Kidney (tissue), 14 donors: ENCODE results near the gene PEF1. TPM values are rescaled to one million over a fixed set of nuclear protein-coding genes. Genes with fewer than 3 reads are reported as not detected.

Experiments used
- DNase-seq, 5 donors: peaks; one replicate each; pipeline ENCODE4 v3.0.0-alpha.2; 2013 to 2020
- FAIRE-seq: peaks from 2 replicates; lab custom pipeline; 2012; peaks lifted over from hg19 to GRCh38; lab: Jason Lieb, UNC
- H3K27ac ChIP-seq, 2 donors: one replicate each; pipeline ENCODE4 v1.7.0; 2013; ENCODE audit warnings: low read depth in 2 of 2, low read length in 2 of 2, inconsistent platforms in 1 of 2
- H3K27me3 ChIP-seq: one replicate; pipeline ENCODE4 v1.7.1; 2013; ENCODE audit warnings: low read length, inconsistent platforms; ENCODE audit not compliant: control insufficient read depth, insufficient read depth
- H3K36me3 ChIP-seq, 3 donors: one replicate each; pipeline versions ENCODE4 v1.7.0 to v1.7.1; 2013; ENCODE audit warnings: low read length in 3 of 3, control low read depth in 1 of 3, inconsistent platforms in 1 of 3; ENCODE audit not compliant: insufficient read depth in 3 of 3, control insufficient read depth in 2 of 3
- H3K4me1 ChIP-seq, 3 donors: one replicate each; pipeline versions ENCODE4 v1.7.0 to v1.7.1; 2013; ENCODE audit warnings: low read length in 3 of 3, inconsistent platforms in 1 of 3, low read depth in 1 of 3; ENCODE audit not compliant: control insufficient read depth in 2 of 3, insufficient read depth in 2 of 3
- H3K4me3 ChIP-seq, 3 donors: one replicate each; pipeline versions ENCODE4 v1.7.0 to v1.8.1; 2013; ENCODE audit warnings: low read length in 3 of 3, control low read depth in 1 of 3, inconsistent platforms in 1 of 3
- H3K9ac ChIP-seq, 3 donors: one replicate each; pipeline versions ENCODE4 v1.7.0 to v1.7.1; 2013; ENCODE audit warnings: low read length in 3 of 3, control low read depth in 1 of 3, inconsistent platforms in 1 of 3
- H3K9me3 ChIP-seq, 3 donors: one replicate each; pipeline versions ENCODE4 v1.7.0 to v1.7.1; 2013; ENCODE audit warnings: low read length in 3 of 3, control low read depth in 1 of 3, inconsistent platforms in 1 of 3; ENCODE audit not compliant: control insufficient read depth in 2 of 3, insufficient read depth in 1 of 3
- intact Hi-C: fragments of 100-400 bp; cut with DNase I; formaldehyde crosslinking; loops from one replicate; pipeline ENCODE4 v1.11.1; 2022
- polyA plus RNA-seq: library from polyadenylated mRNA; stranded (reverse); fragments of 350-450 nt; fragmentation: Illumina TruSeq; extraction: RNeasy Lipid Tissue Mini Kit (QIAGEN cat#74804); gene quantifications from one replicate; pipeline ENCODE4 v1.2.3, GENCODE V29; 2014; ENCODE audit warnings: low read depth, low replicate concordance; ENCODE audit not compliant: insufficient read depth
- total RNA-seq: library from RNA; stranded (reverse); fragmentation: NEBNext Ultra II Directional; extraction: Animal tissue kit (Norgen Biotek cat#: 25700); gene quantifications from one replicate; pipeline ENCODE4 v1.2.1, GENCODE V29; 2021
- TF ChIP-seq, protein P1 (sequence below): IDR thresholded peaks from 3 replicates; pipeline ENCODE4 v1.5.1; 2012; ENCODE audit warnings: mild to moderate bottlenecking, moderate library complexity, borderline replicate concordance; ENCODE audit not compliant: insufficient read depth; ENCODE audit errors: extremely low read depth
- donor health status: control.
- donor health status: control.
- donor health status: control.
- donor health status: control.
- donor health status: control.
- donor health status: DM: yes; HTN: yes; CAD: no.
- donor health status: Normal renal cell carcinoma (clear cell type).

PEF1 gene
- total and polyA plus RNA-seq, 2 donors from 2014 or later: 69.0 to 120 TPM

DNA sequence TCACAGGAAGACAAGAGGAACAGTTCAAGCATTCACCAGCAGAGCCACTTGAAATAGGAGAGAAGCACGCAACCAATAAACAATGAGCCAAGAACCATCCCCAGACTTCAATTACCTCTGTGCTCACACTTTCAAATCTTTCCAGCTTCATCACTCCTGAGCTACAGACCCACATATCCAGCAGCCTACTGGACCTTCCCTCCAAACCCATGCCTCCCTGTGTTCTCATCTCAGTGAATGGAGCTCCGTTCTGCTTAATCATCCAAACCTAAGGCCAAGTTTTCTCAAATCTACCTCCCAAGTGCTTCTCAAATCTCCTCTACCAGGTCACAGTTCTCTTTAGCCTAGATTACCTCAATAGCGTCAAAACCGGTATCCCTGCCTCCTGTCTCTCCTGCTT is 3.7 kb downstream of the PEF1 start:
- TF ChIP-seq, protein P1, sequence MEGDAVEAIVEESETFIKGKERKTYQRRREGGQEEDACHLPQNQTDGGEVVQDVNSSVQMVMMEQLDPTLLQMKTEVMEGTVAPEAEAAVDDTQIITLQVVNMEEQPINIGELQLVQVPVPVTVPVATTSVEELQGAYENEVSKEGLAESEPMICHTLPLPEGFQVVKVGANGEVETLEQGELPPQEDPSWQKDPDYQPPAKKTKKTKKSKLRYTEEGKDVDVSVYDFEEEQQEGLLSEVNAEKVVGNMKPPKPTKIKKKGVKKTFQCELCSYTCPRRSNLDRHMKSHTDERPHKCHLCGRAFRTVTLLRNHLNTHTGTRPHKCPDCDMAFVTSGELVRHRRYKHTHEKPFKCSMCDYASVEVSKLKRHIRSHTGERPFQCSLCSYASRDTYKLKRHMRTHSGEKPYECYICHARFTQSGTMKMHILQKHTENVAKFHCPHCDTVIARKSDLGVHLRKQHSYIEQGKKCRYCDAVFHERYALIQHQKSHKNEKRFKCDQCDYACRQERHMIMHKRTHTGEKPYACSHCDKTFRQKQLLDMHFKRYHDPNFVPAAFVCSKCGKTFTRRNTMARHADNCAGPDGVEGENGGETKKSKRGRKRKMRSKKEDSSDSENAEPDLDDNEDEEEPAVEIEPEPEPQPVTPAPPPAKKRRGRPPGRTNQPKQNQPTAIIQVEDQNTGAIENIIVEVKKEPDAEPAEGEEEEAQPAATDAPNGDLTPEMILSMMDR: no peak
- intact Hi-C loops: no loop called here
- peaks cover 0 to 3% (median 0%) of the 10 kb centered on the region in 3 donors for H3K36me3 ChIP-seq
- H3K9me3 ChIP-seq: no peaks in the 10 kb centered on the region
- H3K4me1 ChIP-seq: peaks cover 6 to 15% (median 7%) of the 10 kb centered on the region in 3 donors
- no peak overlapping the region for H3K27ac ChIP-seq
- no peaks in the 10 kb centered on the region for H3K27me3 ChIP-seq
- FAIRE-seq: no peak
- no peak for DNase-seq
- H3K4me3 ChIP-seq: no peak overlapping the region
- no peak overlapping the region for H3K9ac ChIP-seq

DNA sequence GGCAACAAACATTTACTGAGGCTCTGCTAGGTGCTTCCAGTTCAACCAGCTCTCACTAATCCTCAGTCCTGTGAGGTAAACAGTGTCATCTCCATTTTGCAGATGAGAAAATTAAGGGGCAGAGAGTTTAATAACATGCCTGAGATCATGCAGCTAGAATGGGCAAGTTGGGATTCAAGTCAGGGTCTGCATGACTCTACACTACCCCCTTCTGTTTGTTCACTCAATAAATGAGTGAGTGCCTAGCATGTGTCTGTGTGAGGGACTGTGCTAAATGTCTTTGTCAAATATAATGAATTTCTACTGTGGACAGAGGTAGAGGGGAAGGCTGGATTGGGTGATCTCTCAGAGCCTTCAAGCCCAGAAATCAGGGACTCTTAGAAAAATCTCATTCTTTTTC is 4.5 kb downstream of the PEF1 start:
- no peak for DNase-seq
- peaks cover 4 to 10% (median 7%) of the 10 kb centered on the region in 3 donors for H3K4me1 ChIP-seq
- no peak overlapping the region for H3K27ac ChIP-seq
- H3K9me3 ChIP-seq: no peaks in the 10 kb centered on the region
- H3K4me3 ChIP-seq: no peak overlapping the region
- intact Hi-C loops: no loop called here
- FAIRE-seq: no peak
- H3K27me3 ChIP-seq: no peaks in the 10 kb centered on the region
- TF ChIP-seq, protein P1: no peak
- H3K9ac ChIP-seq: no peak overlapping the region
- peaks cover 0 to 3% (median 0%) of the 10 kb centered on the region in 3 donors for H3K36me3 ChIP-seq

DNA sequence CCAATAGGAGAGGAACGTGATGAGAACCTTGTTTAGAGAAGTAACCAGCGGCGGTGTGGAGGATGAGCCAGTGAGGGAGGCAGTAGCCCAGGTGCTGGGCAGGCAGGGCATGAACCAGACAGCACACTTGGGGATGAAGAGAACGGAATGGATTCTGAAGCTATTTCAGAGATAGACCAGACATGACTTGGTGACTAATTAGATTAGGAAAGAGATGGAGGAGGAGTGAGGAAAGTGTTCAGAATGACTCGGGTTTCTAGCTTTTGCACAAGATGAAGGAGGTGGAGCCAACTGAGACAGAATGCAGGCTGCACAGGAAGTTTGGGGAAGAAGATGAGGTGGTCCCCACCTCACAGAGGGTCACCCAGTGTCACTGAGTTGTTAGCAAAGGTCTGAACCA is 5.1 kb downstream of the PEF1 start:
- no peaks in the 10 kb centered on the region for H3K27me3 ChIP-seq
- intact Hi-C loops: no loop called here
- H3K9me3 ChIP-seq: no peaks in the 10 kb centered on the region
- peaks cover 0 to 8% (median 4%) of the 10 kb centered on the region in 3 donors for H3K36me3 ChIP-seq
- FAIRE-seq (no peak), DNase-seq (no peak)
- H3K9ac ChIP-seq: no peak overlapping the region
- H3K4me3 ChIP-seq: no peak overlapping the region
- TF ChIP-seq, protein P1: no peak
- H3K4me1 ChIP-seq: peaks cover 4 to 10% (median 7%) of the 10 kb centered on the region in 3 donors
- no peak overlapping the region for H3K27ac ChIP-seq
